Tibial nerve (tissue), 3 donors: ENCODE data around the gene LAMB1.

ENCODE experiments used
- POLR2A ChIP-seq, 2 donors: fragments of 450-650 bp; IDR thresholded peaks; one replicate each; pipeline ENCODE4 v1.6.1; 2017; ENCODE audit warnings: antibody characterized with exemption in 2 of 2, mild to moderate bottlenecking in 2 of 2, moderate library complexity in 2 of 2
- TF ChIP-seq, protein P1 (sequence below), 5 experiments: fragments of 200-600 bp in 3 of 5; fragments of 450-650 bp in 2 of 5; sonication (generic) in 3 of 5; IDR thresholded peaks; one replicate each; pipeline ENCODE4 v1.5.1; 2016 to 2019; ENCODE audit warnings: antibody characterized with exemption in 5 of 5, mild to moderate bottlenecking in 3 of 5, moderate library complexity in 2 of 5

DNA sequence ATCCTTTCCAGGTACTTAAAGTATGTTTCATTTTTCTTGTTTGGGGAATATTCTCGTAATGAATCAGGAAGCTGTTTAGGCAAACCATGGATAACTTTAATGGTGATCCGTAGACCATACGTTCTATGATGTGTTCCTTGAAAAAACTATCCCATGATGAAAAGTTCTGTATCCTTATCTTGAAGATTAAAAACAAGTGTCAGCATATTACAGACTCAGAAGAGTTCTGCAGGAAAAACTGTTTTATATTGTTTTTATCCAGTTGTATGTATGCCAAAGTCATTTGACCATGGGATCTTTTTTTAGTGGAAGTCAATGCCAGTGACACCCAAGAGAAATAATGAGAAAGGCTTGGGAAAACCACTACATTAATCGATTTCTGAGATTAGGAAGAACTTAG is 59.9 kb downstream of the LAMB1 start:
- no peak for TF ChIP-seq POLR2A (IDR thresholded peaks at IDR 0.05)
- TF ChIP-seq, protein P1, sequence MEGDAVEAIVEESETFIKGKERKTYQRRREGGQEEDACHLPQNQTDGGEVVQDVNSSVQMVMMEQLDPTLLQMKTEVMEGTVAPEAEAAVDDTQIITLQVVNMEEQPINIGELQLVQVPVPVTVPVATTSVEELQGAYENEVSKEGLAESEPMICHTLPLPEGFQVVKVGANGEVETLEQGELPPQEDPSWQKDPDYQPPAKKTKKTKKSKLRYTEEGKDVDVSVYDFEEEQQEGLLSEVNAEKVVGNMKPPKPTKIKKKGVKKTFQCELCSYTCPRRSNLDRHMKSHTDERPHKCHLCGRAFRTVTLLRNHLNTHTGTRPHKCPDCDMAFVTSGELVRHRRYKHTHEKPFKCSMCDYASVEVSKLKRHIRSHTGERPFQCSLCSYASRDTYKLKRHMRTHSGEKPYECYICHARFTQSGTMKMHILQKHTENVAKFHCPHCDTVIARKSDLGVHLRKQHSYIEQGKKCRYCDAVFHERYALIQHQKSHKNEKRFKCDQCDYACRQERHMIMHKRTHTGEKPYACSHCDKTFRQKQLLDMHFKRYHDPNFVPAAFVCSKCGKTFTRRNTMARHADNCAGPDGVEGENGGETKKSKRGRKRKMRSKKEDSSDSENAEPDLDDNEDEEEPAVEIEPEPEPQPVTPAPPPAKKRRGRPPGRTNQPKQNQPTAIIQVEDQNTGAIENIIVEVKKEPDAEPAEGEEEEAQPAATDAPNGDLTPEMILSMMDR (IDR thresholded peaks at IDR 0.05) = no peak
